ENCODE measurements around the gene HEPHL1. TPM values are rescaled to one million over a fixed set of nuclear protein-coding genes. Genes with fewer than 3 reads are reported as not detected.

Gene HEPHL1
- total RNA-seq, 1 donor from 2014 or later, result 0.02 TPM

GRCh38 chr11:94150704-94151685 is 129.8 kb downstream of the HEPHL1 start:
- Histone ChIP-seq H3K27me3 (no peaks in the 10 kb centered on the region), H3K9me3 (ENCODE audit: low read depth) (no peaks in the 10 kb centered on the region), H3K9ac (no peak overlapping the region), H3K4me1 (peaks cover 11% of the 10 kb centered on the region), H3K4me3 (no peak overlapping the region), H3F3A (ENCODE audit: low read depth) (no peaks in the 10 kb centered on the region), H2AFZ (replicated peaks) (no peak overlapping the region), H4K20me1 (ENCODE audit: low read depth) (peaks cover 60% of the 10 kb centered on the region), H3K4me2 (no peak overlapping the region), H3K79me2 (ENCODE audit: low read depth) (peaks cover 100% of the 10 kb centered on the region), H3K27ac (no peak overlapping the region), H3K36me3 (peaks cover 6% of the 10 kb centered on the region)
- Mint-ChIP-seq H3K27me3 (ENCODE audit: insufficient read depth, low read depth) (no peaks in the 10 kb centered on the region), H3K36me3 (peaks cover 15% of the 10 kb centered on the region), H3K4me1 (peaks cover 44% of the 10 kb centered on the region), H3K27ac (no peak overlapping the region), H3K4me3 (no peak overlapping the region), H3K9me3 (peaks cover 3% of the 10 kb centered on the region)
- TF ChIP-seq CTCF (IDR thresholded peaks at IDR 0.05) (no peak), EZH2phosphoT487 (IDR thresholded peaks at IDR 0.05) (no peak)
- DNase-seq (ENCODE audit: low spot score), result no peak

GRCh38 chr11:94151903-94152677 is 130.9 kb downstream of the HEPHL1 start:
- Histone ChIP-seq H2AFZ (replicated peaks) (no peak overlapping the region), H3K27ac (no peak overlapping the region), H4K20me1 (ENCODE audit: low read depth) (peaks cover 54% of the 10 kb centered on the region), H3K27me3 (no peaks in the 10 kb centered on the region), H3K36me3 (peaks cover 6% of the 10 kb centered on the region), H3K9ac (no peak overlapping the region), H3F3A (ENCODE audit: low read depth) (no peaks in the 10 kb centered on the region), H3K4me3 (no peak overlapping the region), H3K4me2 (no peak overlapping the region), H3K4me1 (peaks cover 11% of the 10 kb centered on the region), H3K9me3 (ENCODE audit: low read depth) (no peaks in the 10 kb centered on the region), H3K79me2 (ENCODE audit: low read depth) (peaks cover 100% of the 10 kb centered on the region)
- Mint-ChIP-seq H3K9me3 (peaks cover 6% of the 10 kb centered on the region), H3K4me1 (peaks cover 44% of the 10 kb centered on the region), H3K27ac (peak overlapping the region; percentile 0), H3K27me3 (ENCODE audit: insufficient read depth, low read depth) (no peaks in the 10 kb centered on the region), H3K4me3 (no peak overlapping the region), H3K36me3 (peaks cover 21% of the 10 kb centered on the region)
- TF ChIP-seq EZH2phosphoT487 (IDR thresholded peaks at IDR 0.05) (no peak), EZH2 (IDR thresholded peaks at IDR 0.05) (no peak), CTCF (IDR thresholded peaks at IDR 0.05) (no peak)
- DNase-seq (ENCODE audit: low spot score), result no peak

GRCh38 chr11:94152678-94153065 is 131.5 kb downstream of the HEPHL1 start:
- Histone ChIP-seq H3F3A (ENCODE audit: low read depth) (no peaks in the 10 kb centered on the region), H3K9me3 (ENCODE audit: low read depth) (no peaks in the 10 kb centered on the region), H2AFZ (replicated peaks) (no peak overlapping the region), H3K4me1 (peaks cover 11% of the 10 kb centered on the region), H3K79me2 (ENCODE audit: low read depth) (peaks cover 98% of the 10 kb centered on the region), H3K36me3 (peaks cover 6% of the 10 kb centered on the region), H3K4me2 (no peak overlapping the region), H3K27me3 (no peaks in the 10 kb centered on the region), H4K20me1 (ENCODE audit: low read depth) (peaks cover 48% of the 10 kb centered on the region), H3K9ac (no peak overlapping the region), H3K4me3 (no peak overlapping the region), H3K27ac (no peak overlapping the region)
- no peaks in the 10 kb centered on the region for H3K27me3 Mint-ChIP-seq (ENCODE audit: insufficient read depth, low read depth)
- H3K36me3 Mint-ChIP-seq, result peaks cover 21% of the 10 kb centered on the region
- H3K4me1 Mint-ChIP-seq, result peaks cover 41% of the 10 kb centered on the region
- peaks cover 6% of the 10 kb centered on the region for H3K9me3 Mint-ChIP-seq
- no peak overlapping the region for H3K27ac Mint-ChIP-seq
- no peak overlapping the region for H3K4me3 Mint-ChIP-seq
- no peak for DNase-seq (ENCODE audit: low spot score)
- TF ChIP-seq CTCF (IDR thresholded peaks at IDR 0.05) (no peak), EZH2phosphoT487 (IDR thresholded peaks at IDR 0.05) (no peak), EZH2 (IDR thresholded peaks at IDR 0.05) (no peak)

Measured in neural progenitor cell (in vitro differentiated cells).